KOPT-K1 (cell line): ENCODE measurements around the gene ZBED4.

Source experiments
- H3K27ac ChIP-seq: fragments of 200-600 bp; sonication (generic); 2 replicates; pipeline ENCODE4 v1.5.1; 2016; ENCODE audit warnings: antibody characterized with exemption, mild to moderate bottlenecking, low read depth, low read length; ENCODE audit not compliant: poor library complexity, severe bottlenecking
- H3K36me3 ChIP-seq: fragments of 200-600 bp; sonication (generic); 2 replicates; pipeline ENCODE4 v1.5.1; 2017; ENCODE audit warnings: antibody characterized with exemption, mild to moderate bottlenecking, low read length, moderate library complexity; ENCODE audit not compliant: insufficient read depth
- H3K9me3 ChIP-seq: fragments of 200-600 bp; sonication (generic); 2 replicates; pipeline ENCODE4 v1.5.1; 2017; ENCODE audit warnings: antibody characterized with exemption, low read length, mild to moderate bottlenecking; ENCODE audit not compliant: insufficient read depth, poor library complexity, severe bottlenecking

Gene ZBED4

DNA sequence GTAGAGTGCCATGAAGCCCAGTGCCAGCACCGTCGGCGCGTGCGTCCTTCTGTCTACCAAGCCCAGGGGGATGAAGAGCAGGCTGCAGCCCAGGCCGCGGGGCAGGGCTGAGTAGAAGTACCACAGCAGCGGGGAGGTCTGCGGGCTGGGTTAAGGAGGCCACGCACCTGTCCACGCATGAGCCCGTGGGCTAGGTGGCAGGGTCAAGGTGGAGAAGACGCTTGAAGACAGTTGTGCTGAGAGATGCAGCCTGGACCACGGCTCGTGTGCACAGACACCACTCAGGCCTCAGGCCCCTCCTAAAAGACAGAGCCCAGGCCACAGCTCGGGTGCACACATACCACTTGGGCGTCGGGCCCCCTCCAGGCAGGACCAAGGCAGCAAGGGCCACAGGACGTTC is 54.2 kb downstream of the ZBED4 start:
- H3K36me3 ChIP-seq = peaks cover 88% of the 10 kb centered on the region
- no peaks in the 10 kb centered on the region for H3K9me3 ChIP-seq
- H3K27ac ChIP-seq = no peak overlapping the region

DNA sequence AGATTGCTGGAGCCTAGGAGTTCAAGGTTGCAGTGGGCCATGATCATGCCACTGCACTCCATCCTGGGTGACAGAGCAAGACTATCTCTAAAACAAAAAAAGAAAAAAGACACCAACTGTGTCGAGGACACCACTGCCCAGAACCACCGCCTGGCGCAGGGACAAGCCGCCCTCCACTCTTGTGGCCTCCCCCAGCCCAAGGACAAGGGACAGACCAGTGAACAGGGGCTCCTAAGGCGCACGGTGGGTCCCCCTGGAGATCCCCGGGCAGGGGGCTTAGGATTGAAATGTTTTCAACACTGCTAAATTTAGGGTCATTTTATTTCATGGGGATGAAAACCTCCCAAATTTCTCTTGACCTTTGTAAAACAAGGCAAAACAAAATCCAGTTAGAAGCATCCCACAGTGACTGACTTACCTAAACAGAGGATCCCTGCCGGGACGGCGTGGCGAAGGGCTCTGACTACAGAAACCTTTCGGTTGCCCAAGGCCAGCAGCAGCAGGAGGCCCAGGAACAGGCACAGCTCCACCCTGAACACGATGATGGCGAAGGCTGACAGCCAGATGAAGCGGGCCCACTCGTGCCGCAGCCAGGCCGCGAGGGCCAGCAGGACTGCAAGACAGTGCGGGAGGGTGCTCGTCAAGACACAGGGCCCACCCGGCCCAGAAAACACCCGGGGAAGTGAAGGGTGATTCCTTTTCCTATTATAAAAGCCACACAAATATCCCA is 56.0 kb downstream of the ZBED4 start:
- Histone ChIP-seq H3K27ac (no peak overlapping the region), H3K36me3 (peaks cover 87% of the 10 kb centered on the region), H3K9me3 (no peaks in the 10 kb centered on the region)

DNA sequence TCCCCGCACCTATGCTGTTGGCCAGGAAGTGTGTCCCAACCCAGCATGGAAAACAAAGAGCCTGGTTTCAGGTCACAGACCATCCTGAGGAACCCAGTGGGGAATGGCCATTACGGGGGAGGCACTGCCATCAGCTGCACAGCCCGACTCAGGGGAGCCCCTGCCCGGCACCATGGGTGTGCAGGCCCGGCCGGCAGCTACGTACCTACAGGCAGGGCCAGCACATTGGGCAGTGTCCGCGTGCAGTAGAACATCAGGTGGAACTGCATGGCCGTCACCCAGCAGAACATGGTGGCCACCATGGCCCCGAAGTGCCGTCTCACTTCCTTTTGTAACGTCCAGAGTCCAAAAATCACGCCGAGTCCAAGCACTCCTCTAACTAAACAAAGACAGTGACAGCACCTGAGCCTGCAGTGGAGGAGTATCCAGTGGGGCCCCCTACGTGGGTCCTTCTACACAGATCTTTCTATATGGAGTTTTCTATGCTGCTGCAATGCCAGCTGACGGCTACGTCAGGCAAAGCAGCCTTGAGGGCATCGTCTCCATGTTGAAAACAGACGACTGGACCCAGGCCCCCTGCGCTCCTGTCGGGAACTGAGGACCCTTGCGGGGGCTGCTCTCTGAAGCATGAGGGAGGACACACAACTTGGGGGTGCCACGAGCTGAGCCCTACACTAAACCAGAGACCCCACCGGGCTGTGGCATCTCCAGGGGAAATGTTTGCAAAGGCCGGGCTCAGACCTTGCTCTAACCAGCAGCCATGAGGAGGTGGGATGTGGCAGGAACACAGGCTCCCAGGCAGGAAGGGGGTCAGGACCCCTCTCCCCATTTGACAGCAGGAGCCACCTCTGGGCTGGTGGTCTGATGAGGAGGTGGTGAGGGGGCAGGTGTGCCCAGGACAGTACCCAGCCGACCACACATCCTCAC is 56.8 kb downstream of the ZBED4 start:
- Histone ChIP-seq H3K9me3 (no peaks in the 10 kb centered on the region), H3K27ac (no peak overlapping the region), H3K36me3 (peaks cover 84% of the 10 kb centered on the region)

DNA sequence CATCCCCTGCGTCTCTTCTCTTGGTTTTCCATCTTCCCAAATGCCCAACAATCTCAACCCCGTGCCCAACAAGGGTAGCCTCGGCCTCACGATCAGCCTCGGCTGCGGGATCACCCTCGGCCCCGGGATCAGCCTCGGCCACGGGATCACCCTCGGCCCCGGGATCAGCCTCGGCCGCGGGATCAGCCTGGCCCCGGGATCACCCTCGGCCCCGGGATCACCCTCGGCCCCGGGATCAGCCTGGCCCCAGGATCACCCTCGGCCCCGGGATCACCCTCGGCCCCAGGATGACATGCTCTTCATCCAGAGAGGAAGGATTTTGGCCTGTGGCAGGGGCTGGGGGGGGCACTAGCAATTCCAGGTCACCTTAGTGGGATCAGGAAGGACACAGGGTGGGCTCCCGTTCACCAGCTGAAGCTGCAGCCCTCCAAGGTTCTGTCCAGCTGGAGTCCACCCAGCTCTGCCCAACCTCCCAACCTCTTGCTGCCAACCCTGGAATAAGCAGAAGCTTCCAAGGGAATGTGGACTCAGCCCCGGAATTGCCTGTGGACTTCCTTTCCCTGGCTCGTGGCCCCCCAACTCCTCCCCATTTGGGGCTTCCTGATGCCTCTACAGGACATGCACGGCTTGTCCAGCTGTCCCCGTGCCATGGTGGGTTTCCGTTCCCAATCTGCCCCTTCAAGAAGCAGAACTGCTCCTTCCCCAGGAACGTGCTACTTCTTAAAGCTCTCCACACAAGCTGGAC is 58.4 kb downstream of the ZBED4 start:
- peaks cover 73% of the 10 kb centered on the region for H3K36me3 ChIP-seq

DNA sequence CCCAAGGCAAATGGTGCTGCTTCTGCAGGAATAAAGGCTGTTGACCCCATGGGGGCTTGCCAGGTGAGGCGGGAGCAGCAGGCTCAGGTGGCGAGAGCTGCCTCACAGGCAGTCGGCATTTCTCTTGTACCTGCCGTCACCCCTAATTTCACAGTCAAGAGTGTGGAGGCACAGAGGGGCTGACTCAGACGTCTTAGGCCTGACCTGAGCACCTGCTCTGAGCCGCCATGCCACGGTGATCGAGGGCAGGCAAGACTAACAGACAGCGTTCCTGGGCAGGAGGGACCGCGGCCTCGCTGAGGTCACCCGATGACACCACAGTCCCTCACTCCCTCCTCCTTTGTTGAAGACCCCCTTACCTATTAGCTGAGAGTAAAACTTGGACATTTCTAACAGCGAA is 59.4 kb downstream of the ZBED4 start:
- H3K36me3 ChIP-seq = peaks cover 63% of the 10 kb centered on the region
- H3K27ac ChIP-seq = no peak overlapping the region
- no peaks in the 10 kb centered on the region for H3K9me3 ChIP-seq

More for the DNA sequence above, 58.4 kb downstream of the ZBED4 start:
- H3K9me3 ChIP-seq = no peaks in the 10 kb centered on the region
- no peak overlapping the region for H3K27ac ChIP-seq

DNA sequence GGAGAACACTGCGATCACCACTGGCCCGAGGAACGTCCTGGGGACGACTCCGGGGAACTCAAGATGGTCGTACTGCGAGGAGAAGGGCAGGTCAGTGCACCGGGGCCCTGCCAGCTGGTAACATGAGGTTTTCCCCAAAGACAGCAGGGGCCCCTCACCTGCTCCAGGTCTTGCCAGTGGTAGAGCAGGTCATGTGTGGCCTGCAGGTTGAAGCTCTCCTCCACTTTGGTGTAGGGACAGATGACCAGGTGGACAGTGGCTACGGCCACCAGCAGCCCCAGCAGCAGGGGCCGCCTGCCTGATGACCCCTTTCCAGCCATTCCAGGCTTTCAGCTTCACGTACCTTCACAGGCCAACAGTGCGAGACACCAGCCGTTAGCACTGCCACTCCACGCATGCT is 59.8 kb downstream of the ZBED4 start:
- Histone ChIP-seq H3K27ac (no peak overlapping the region), H3K36me3 (peaks cover 59% of the 10 kb centered on the region), H3K9me3 (no peaks in the 10 kb centered on the region)

DNA sequence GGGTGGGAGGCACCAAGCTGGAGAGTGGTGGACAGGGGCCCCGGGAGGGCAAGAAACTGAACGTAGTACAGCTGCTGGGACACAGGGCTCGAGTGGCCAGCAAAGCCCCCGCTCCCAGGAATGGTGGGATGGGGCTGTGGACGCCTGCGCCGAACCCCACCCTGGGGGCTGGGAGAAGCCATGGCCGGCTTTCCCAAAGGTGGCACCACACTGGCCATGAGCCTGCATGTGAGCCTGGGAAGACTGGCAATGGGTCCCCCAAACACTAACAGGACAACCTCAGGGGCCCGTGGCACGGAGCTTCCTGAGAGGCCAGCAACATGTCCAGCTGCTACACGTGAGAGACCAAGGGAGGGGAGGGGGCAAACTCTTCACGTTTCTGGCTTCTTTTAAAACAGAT is 60.6 kb downstream of the ZBED4 start:
- Histone ChIP-seq H3K9me3 (no peaks in the 10 kb centered on the region), H3K36me3 (peaks cover 51% of the 10 kb centered on the region), H3K27ac (no peak overlapping the region)

DNA sequence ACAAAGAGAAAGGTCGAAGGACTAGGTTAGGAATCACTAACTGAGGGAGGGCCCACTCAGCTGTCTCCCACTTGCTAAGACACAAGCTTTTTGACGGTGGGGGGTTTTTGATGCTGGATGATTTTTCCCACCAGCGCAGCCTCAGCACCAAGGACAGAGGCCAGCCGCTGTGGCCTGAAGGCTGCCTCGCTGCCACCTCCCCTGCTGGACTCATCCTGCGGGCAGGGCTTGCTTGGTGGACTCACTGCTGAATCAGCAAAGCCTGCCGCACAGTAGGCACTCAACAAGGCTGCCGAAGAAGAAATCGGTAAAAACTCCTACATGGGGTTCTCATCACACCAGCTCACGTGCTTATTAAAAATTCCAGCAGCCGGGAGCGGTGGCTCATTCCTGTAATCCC is 62.0 kb downstream of the ZBED4 start:
- peaks cover 46% of the 10 kb centered on the region for H3K36me3 ChIP-seq
- no peak overlapping the region for H3K27ac ChIP-seq
- no peaks in the 10 kb centered on the region for H3K9me3 ChIP-seq

DNA sequence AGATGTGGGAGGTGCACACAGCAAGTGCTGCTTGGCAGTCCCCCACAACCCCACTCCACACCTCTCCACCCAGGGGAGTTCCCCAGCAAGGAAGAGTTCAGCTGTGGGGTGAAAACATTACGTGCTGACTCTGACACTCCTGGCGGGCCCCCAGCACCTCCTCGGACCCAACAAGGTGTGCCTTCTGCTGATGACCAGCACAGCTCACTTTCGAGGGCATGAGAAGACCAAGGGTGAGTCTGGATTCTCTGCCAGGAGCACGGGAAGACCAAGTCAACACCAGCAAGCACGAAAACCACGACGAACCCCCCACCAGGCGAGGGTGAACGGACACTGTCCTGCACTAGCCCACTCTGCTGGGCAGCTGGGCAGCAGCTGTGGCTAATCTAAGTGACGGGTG is 63.2 kb downstream of the ZBED4 start:
- Histone ChIP-seq H3K27ac (no peak overlapping the region), H3K9me3 (no peaks in the 10 kb centered on the region), H3K36me3 (peaks cover 39% of the 10 kb centered on the region)

DNA sequence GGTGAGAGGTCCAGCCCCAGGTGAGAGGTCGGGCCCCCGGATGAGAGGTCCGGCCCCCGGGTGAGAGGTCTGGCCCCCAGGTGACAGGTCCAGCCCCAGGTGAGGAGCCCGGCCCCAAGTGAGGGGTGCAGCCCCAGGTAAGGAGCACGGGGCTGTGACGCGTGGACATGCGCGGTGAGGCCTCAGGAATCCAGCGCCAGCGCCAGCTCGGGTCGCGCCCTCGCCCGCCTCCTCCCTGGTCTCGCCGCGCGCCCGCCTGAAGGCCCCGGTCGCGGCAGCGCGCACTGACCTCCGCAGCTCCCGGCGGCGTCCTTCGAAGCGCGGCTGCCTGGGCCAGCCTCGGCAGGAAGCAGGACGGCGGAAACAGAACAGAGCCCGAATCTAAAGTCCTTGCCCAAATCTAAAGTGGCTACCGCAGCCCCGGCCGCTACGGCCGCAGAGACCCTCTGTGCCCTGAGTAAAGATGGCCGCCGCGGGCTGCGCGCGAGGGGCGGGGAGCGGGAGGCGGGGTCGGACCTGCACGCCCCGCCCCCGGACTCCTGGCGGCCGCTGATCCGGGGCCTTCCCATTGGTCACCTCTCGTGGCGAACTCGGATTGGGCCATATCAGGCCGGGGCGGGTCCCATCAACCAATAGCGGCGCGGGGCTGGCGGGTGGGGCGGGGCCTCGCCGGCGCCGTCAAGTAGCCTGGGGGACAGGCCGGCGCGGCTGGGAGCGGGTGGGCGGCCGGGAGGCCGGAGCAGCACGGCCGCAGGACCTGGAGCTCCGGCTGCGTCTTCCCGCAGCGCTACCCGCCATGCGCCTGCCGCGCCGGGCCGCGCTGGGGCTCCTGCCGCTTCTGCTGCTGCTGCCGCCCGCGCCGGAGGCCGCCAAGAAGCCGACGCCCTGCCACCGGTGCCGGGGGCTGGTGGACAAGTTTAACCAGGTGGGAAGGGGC is 64.6 kb downstream of the ZBED4 start, which contains the start of the genes ALG12 and CRELD2:
Gene ALG12, minus strand, starts transcription at position 465 of the 937 bp plus-strand sequence. CDS start 4,673 bp downstream, outside the sequence.
Gene CRELD2, plus strand, starts transcription at position 661 of the 937 bp plus-strand sequence. Its CDS starts 136 bp downstream, at position 797.
- no peaks in the 10 kb centered on the region for H3K9me3 ChIP-seq
- peaks cover 25% of the 10 kb centered on the region; the same call in 1 of the 2 replicates for H3K36me3 ChIP-seq
- H3K27ac ChIP-seq = peak within 1 kb of the TSS; percentile 88

DNA sequence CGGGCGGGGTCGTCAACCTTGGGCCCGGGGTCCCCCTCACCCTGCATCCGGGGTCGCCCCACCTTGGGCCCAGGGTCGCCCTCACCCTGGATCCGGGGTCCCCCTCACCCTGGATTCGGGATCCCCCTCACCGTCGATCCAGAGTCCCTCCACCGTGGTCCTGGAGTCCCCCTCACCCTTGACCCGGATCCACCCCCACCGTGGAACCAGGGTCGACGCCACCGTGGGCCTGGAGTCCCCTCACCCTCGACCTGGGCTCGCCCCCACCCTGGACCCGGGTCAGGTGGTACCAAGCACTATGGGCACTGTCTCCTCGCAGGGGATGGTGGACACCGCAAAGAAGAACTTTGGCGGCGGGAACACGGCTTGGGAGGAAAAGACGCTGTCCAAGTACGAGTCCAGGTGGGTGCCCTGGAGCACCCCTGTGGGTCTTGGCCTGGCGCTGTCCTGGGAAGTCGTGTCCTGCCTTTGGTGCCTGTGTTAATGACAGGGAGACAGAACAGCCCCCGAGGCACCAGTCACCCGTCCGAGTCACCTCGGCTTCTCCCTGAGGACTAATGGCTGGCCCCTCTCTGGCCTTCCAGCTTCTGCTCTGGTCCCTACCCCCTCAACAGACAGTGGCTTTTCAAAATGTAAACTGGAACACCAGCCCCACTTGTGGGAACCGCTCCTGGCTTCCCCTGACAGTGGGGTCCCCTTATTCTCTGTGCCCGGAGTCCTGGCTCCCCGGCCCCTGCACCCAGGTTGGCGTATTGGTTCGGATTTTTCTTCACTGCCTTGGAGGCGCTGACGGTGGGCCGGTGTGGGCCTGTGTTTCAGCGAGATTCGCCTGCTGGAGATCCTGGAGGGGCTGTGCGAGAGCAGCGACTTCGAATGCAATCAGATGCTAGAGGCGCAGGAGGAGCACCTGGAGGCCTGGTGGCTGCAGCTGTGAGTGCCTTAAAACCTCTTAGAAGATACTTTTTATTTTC is 65.6 kb downstream of the ZBED4 start:
- H3K9me3 ChIP-seq = no peaks in the 10 kb centered on the region
- peaks cover 16% of the 10 kb centered on the region; the same call in 1 of the 2 replicates for H3K36me3 ChIP-seq
- H3K27ac ChIP-seq = peak overlapping the region; percentile 88

DNA sequence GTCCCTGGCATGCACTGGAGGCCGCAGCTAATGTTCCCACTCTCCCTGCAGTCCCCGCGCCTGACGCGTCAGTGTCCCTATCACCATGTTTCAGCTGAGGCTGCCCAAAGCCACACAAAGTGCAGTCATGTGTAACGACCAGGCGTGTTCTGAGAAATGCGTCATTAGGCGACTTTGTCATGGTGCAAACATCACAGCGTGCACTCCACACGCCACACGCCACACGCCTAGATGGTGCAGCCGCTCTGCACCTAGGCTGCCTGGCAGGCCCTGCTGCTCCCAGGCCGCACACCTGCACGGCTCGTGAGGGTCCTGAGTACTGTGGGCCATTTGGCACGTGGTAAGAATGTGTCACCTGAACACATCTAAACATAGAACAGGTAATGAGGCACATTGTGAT is 67.2 kb downstream of the ZBED4 start:
- no peak overlapping the region for H3K27ac ChIP-seq
- H3K9me3 ChIP-seq = no peaks in the 10 kb centered on the region
- H3K36me3 ChIP-seq = peaks cover 14% of the 10 kb centered on the region; the same call in 1 of the 2 replicates
